ENCODE data around the gene RAB25.

DNA sequence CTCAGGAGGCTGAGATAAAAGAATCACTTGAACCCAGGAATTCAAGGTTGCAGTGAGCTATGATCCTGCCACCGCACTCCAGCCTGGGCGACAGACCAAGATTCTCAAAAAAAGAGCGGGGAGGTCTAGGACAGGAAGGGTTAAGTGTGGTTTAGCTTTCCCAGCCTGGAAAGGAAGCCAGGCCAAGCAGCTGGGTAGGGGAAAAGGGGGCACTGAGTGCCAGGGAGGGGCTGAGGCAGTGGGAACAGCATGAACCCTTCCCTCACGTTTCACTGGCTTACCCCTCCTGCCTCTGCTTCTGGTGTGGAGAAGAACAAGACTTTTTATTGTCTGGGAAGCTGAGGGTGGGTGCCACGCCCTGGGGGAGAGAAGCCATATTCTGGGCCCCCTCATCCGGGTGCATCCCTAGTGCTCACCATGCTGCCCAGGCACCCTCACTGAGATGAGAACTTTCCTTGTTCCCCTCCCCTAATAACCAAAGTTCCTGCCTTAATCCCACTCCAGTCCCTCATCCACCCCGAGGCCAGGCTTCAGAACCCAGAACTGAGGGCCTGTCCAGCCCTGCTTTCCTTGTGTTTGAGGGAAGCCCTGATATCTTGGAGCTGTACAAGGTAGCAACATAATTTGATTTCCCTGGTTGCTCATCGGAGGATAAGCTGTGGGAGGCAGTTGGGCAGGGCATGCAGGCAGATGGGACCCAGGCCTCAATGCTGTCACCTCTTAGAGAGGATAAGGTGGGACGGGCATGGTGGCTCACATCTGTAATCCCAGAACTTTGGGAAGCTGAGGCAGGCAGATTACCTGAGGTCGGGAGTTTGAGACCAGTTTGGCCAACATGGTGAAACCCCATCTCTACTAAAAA is 51.5 kb downstream of the RAB25 start:
- TF ChIP-seq ZNF529 (tag by site-specific recombination; IDR thresholded peaks at IDR 0.05; ENCODE audit: insufficient replicate concordance) (no peak), OVOL3 (tag by site-specific recombination; IDR thresholded peaks at IDR 0.05) (no peak), ZNF555 (tag by site-specific recombination; conservative IDR thresholded peaks at IDR 0.05) (no peak), ZNF16 (tag by site-specific recombination; IDR thresholded peaks at IDR 0.05; ENCODE audit: low read depth) (no peak), RBAK (tag by site-specific recombination; IDR thresholded peaks at IDR 0.05) (no peak), ZNF19 (tag by site-specific recombination; IDR thresholded peaks at IDR 0.05; ENCODE audit: low read depth) (no peak)
- TF ChIP-seq, protein P1, sequence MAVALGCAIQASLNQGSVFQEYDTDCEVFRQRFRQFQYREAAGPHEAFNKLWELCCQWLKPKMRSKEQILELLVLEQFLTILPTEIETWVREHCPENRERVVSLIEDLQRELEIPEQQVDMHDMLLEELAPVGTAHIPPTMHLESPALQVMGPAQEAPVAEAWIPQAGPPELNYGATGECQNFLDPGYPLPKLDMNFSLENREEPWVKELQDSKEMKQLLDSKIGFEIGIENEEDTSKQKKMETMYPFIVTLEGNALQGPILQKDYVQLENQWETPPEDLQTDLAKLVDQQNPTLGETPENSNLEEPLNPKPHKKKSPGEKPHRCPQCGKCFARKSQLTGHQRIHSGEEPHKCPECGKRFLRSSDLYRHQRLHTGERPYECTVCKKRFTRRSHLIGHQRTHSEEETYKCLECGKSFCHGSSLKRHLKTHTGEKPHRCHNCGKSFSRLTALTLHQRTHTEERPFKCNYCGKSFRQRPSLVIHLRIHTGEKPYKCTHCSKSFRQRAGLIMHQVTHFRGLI (tag by site-specific recombination; IDR thresholded peaks at IDR 0.05), result no peak
- TF ChIP-seq, protein P2, sequence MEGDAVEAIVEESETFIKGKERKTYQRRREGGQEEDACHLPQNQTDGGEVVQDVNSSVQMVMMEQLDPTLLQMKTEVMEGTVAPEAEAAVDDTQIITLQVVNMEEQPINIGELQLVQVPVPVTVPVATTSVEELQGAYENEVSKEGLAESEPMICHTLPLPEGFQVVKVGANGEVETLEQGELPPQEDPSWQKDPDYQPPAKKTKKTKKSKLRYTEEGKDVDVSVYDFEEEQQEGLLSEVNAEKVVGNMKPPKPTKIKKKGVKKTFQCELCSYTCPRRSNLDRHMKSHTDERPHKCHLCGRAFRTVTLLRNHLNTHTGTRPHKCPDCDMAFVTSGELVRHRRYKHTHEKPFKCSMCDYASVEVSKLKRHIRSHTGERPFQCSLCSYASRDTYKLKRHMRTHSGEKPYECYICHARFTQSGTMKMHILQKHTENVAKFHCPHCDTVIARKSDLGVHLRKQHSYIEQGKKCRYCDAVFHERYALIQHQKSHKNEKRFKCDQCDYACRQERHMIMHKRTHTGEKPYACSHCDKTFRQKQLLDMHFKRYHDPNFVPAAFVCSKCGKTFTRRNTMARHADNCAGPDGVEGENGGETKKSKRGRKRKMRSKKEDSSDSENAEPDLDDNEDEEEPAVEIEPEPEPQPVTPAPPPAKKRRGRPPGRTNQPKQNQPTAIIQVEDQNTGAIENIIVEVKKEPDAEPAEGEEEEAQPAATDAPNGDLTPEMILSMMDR (tag by site-specific recombination; IDR thresholded peaks at IDR 0.05), result no peak
- TF ChIP-seq, protein P3, sequence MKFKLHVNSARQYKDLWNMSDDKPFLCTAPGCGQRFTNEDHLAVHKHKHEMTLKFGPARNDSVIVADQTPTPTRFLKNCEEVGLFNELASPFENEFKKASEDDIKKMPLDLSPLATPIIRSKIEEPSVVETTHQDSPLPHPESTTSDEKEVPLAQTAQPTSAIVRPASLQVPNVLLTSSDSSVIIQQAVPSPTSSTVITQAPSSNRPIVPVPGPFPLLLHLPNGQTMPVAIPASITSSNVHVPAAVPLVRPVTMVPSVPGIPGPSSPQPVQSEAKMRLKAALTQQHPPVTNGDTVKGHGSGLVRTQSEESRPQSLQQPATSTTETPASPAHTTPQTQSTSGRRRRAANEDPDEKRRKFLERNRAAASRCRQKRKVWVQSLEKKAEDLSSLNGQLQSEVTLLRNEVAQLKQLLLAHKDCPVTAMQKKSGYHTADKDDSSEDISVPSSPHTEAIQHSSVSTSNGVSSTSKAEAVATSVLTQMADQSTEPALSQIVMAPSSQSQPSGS (tag by site-specific recombination; IDR thresholded peaks at IDR 0.05; ENCODE audit: low read depth), result no peak

All from HEK293 (cell line).